ENCODE results near the gene PXYLP1.

PXYLP1 gene

DNA sequence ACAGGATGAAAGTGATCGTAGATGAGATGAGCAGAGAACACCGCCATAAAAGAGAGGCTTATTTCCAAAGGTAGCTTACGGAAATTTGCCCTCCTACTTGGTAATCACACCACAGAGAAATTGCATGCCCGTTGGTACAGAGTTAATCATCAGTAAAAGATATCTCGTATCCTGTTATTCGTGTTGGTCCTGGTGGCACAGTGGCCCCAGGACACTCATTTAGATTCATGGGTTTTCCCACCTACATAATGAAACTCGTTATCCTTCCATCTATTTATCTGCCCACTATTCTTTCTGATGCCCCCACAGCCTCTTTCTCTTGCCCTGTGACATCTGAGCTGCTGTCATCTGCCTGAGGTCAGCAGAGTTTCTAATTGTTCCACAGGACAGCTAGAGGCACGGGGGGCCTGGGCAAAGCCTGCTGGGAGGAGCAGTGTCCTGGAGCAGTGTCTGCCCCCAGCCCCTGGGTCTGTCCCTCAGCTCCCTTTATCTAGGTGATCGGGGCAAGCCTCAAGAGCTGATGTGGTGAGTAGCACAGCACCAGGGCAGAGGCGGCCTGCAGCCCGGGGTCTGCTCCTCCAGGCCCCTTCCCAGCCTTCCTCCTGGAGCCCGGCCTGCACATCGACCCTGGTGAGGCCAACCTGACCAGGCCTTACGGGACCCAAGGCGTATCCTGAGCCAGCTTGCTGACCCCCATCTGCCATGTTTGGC lies 42.2 kb downstream of the PXYLP1 start:
- DNase-seq (ENCODE audit: low read depth), result no peak

GRCh38 chr3:141274411-141275031 lies 42.9 kb downstream of the PXYLP1 start:
- no peak for DNase-seq (ENCODE audit: low read depth)

- no peak for DNase-seq (ENCODE audit: low read depth)
Measured at GRCh38 chr3:141275032-141275422, 43.4 kb downstream of the PXYLP1 start.

DNA sequence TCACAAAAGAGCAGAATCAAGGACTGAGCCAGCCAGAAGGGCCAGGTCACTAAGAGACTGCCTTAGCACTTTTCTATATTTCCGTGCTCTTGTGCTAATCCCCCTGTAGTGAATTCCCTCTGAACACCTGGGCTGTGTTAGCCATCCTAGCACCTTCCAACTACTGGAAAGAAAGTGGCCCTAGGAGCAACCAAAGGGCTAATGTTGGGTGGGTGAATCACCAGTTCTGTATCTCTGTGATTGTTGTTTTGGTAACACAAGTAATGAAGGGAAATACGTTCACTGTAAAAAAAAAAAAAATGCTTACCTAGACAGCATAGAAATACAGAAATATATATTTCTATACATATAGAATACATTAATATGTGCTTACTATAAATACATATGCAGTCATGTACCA lies 43.9 kb downstream of the PXYLP1 start:
- DNase-seq (ENCODE audit: low read depth), result no peak

DNA sequence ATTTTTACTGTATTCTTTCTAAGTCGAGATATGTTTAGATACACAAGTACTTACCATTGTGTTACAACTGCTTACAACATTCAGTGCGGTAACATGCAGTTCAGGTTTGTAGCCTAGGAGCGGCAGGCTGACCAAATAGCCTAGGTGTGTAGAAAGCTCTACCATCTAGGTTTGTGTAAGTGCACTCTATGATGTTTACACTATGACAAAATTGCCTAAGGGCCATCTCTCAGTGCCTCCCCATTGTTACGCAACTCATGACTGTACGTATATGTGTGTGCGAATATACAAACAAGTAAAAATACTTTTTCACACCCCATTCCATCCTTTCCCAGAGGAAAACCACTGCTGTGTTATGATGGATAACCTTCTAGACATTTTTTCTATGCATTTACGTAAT lies 44.3 kb downstream of the PXYLP1 start:
- DNase-seq (ENCODE audit: low read depth), result no peak

DNA sequence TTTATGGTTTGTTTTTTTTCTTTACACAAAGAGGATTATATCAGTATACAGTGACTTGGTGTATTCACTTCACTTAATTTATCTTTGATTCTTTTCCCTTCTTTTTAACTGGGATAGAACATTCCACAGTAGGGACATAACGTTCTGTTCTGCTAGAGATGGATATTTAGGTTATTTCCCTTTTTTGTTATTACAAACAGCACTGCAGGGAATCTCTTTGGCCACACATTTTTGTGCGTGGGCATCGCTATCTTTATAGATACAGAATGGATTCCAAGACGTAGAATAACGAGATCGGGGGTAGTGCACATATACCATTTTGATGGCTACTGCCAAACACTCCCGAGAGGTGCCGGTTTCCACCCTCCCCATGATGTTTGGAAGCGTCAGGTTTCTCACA lies 44.8 kb downstream of the PXYLP1 start:
- no peak for DNase-seq (ENCODE audit: low read depth)

DNA sequence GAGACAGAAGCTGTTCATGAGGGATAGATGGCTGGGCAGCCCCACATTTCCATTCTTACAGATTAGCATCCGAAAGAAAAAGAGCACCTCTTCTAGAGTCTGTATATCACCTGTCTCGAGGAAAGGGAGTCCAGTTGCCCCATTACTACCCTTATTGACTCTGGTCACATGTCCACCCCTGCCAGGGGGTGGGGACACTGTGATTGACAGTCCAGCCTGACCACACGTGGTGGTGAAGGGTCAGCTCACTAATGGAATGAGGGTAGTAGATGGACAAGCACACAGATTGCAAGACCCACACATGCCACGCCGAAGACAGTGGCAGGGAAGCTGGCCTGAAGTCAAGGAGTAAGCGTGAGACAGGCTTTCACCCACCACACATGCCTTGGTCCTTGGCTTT lies 45.8 kb downstream of the PXYLP1 start:
- no peak for DNase-seq (ENCODE audit: low read depth)

DNA sequence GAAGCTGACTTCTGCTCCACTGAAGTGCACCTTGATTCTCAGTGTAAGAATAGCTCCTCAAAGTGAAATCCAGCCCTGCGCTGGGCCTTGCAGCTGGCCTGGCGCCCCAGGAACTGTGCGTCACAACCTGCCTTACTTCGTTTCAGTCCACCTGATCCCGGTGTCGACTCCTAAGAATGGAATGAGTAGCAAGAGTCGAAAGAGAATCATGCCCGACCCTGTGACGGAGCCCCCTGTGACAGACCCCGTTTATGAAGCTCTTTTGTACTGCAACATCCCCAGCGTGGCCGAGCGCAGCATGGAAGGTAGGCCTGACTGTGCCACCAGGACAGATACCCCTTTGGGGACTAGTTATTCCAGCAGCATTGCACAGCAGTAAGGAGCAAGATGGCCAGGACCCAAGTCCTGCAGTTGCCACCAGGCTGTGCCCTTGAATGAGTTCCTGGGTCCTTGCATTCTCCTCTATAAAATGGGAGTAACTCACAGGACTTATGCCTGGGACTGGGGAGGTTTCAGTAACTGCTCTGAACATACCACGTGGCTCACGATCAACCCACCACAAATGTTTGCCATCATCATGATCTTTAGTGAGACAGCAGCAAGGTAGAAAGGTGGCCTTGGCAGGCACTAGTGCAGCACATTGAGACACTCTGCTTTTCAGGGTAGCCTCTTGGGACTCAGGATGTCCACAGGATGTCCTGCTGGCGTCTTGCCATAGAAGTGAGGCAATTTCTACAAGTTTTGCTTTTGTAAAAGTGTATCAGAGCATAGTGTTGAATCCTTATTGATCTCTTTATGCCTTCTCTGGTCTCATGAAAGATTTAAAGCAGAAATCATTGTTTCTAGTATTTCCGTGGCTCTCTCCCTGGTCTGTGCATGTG lies 46.8 kb downstream of the PXYLP1 start:
- DNase-seq (ENCODE audit: low read depth), result no peak

- no peak for DNase-seq (ENCODE audit: low read depth)
Measured at GRCh38 chr3:141279077-141279967, 47.7 kb downstream of the PXYLP1 start.

- no peak for DNase-seq (ENCODE audit: low read depth)
Measured at GRCh38 chr3:141280086-141280485, 48.5 kb downstream of the PXYLP1 start.

- no peak for DNase-seq (ENCODE audit: low read depth)
Measured at GRCh38 chr3:141280690-141281089, 49.1 kb downstream of the PXYLP1 start.

- no peak for DNase-seq (ENCODE audit: low read depth)
Measured at GRCh38 chr3:141285570-141285969, 53.9 kb downstream of the PXYLP1 start.

GRCh38 chr3:141286856-141287255 lies 55.2 kb downstream of the PXYLP1 start:
- DNase-seq (ENCODE audit: low read depth), result no peak

DNA sequence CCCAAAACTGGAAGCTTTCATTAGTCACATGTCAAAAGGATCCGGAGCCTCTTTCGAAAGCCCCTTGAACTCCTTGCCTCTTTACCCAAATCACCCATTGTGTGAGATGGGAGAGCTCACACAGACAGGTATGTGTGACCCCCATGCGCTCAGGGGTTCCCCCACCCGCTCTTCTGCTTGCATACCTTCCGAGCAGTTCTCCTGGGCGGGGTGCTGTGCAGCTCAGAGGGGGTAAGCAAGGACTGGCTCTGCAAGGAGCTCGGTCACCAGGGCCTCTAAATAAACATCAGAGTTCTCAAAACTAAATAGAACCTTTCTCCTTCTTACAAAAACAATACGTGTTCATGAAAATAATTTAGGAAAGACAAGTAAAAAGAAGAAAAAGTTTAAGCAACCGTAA lies 55.7 kb downstream of the PXYLP1 start:
- DNase-seq (ENCODE audit: low read depth), result no peak

DNA sequence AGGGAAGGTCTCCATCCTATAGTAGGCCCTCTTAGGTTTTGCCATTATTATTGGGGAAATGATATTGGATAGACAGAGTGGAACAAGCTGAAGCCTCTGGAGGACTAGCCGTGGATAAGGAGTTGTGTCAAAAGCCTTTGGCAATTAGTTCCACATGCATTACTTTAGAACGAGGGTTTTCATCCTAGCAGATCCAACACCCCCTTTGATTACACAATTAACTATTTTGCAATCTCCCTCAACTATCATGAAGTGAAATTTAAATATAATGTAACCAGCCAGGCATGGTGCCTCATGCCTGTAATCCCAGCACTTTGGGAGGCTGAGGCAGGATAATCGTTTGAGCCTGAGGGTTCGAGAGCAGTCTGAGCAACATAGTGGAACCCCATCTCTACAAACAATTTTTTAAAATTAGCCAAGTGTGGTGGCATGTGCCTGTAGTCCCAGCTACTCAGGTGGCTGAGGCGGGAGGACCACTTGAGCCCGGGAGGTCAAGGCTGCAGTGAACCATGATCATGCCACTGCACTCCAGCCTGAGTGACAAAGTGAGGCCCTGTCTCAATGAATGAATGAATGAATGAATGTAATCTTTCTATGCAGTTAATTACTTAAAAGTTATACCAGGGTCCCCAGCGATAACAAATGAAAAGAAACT lies 56.8 kb downstream of the PXYLP1 start:
- no peak for DNase-seq (ENCODE audit: low read depth)

DNA sequence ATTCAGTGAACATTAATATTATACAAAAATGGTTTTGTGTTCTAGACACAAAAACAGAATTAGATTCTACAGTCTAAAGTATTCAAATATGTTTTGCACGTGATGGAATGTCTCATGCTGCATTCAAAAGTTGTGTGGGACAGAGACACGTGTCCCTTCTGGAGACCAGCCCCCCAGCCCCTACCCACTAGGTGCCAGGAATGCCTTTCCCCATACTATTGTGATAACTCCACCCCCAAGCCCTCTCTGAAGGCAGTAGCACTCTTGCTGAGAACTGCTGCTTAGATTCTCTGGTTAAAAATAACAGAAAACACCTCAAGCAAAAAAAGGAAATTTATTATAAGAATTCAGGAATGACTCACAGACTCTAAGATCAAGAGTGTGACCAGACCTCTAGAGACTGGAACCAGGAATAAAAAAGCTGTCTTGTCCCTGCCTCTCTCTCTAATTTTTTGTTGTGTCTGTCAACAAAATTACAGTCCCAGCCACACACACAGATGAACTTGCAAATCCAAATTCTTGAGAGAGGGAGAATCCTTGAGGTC lies 57.7 kb downstream of the PXYLP1 start:
- no peak for DNase-seq (ENCODE audit: low read depth)

DNA sequence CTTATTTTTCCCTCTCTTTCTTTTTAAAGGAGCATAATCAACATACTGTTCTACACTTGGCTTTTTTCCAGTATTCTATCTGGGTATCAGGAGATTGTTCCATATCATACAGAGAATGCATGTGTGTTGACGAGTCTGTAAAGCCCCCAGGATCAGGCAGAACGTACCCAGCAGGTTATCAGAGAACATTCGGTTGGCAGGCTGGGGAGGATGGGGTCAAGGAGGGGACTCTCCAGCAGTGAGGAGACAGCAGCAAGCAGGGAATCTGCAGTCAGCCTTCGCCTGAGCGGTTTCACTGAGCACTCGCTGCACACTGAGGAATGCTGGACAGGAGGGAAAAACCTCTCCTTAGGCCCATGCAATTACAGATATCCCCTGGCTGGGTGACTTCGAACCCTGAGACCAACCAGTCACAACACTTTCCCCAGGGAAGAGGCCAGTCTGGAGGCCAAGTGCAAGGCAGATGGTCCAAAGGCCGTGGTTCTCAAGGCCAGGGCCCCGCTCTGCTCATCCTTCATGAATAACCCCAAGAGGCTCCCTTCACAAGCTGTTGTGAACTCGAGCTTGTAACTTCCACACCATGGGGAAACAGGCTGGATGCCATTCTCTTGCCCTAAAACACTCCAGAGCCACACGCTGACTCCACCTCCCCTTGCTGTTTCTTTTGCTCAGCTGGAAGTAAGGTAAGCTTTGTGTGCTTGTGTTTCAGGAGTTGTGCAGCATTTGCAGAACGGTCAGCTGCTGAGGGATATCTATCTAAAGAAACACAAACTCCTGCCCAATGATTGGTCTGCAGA lies 60.1 kb downstream of the PXYLP1 start:
- no peak for DNase-seq (ENCODE audit: low read depth)

DNA sequence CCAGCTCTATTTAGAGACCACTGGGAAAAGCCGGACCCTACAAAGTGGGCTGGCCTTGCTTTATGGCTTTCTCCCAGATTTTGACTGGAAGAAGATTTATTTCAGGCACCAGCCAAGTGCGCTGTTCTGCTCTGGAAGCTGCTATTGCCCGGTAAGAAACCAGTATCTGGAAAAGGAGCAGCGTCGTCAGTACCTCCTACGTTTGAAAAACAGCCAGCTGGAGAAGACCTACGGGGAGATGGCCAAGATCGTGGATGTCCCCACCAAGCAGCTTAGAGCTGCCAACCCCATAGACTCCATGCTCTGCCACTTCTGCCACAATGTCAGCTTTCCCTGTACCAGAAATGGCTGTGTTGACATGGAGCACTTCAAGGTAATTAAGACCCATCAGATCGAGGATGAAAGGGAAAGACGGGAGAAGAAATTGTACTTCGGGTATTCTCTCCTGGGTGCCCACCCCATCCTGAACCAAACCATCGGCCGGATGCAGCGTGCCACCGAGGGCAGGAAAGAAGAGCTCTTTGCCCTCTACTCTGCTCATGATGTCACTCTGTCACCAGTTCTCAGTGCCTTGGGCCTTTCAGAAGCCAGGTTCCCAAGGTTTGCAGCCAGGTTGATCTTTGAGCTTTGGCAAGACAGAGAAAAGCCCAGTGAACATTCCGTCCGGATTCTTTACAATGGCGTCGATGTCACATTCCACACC lies 60.9 kb downstream of the PXYLP1 start:
- no peak for DNase-seq (ENCODE audit: low read depth)

DNA sequence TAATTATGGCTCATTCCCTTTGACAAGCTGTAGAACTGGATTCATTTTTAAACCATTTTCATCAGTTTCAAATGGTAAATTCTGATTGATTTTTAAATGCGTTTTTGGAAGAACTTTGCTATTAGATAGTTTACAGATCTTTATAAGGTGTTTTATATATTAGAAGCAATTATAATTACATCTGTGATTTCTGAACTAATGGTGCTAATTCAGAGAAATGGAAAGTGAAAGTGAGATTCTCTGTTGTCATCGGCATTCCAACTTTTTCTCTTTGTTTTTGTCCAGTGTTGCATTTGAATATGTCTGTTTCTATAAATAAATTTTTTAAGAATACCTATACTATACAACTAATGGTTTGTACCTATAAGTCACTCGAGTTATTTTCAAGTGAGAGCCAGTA lies 62.7 kb downstream of the PXYLP1 start:
- DNase-seq (ENCODE audit: low read depth), result no peak

- no peak for DNase-seq (ENCODE audit: low read depth)
Measured at GRCh38 chr3:141294848-141295247, 63.2 kb downstream of the PXYLP1 start.
